ENCODE results near the gene ACO1. TPM values are rescaled to one million over a fixed set of nuclear protein-coding genes. Genes with fewer than 3 reads are reported as not detected.

The ACO1 gene
- total and polyA plus RNA-seq, 2 donors (not counting 3 experiments of a cell fraction or from before 2014, with no cell fraction given): 51.6 to 54.1 TPM

DNA sequence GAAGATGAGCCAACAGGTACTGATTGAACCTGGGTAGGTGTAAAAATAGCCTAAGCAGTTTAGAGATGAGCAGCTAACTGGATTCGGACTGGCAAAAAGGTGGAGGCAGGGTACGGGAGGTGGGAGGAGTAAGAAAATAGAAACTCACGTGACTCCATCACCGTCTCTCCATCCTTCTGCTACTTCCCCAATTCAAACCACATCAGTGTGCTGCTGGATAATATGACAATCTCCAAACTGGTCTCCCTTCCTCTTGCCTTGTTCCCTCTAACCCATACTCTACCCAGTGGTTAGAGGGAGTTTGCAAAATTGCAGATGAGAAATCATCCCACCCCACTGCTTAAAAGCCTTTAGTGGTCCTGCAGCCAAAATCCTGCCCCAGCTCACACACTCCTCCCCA, 98.9 kb downstream of the ACO1 start:
- H4K20me1 ChIP-seq (replicated peaks; ENCODE audit: control insufficient read depth, extremely low read depth, insufficient read depth, low read length): no peaks in the 10 kb centered on the region
- no TSS peak for BruUV-seq (replicated peaks)
- ChIA-PET POLR2A (no interaction called here), CTCF (no interaction called here)
- no peaks in the 10 kb centered on the region for H3K27me3 ChIP-seq (ENCODE audit: control insufficient read depth in 2 of 2, insufficient read depth in 2 of 2, low read length in 2 of 2)
- H3K4me2 ChIP-seq (ENCODE audit: insufficient read depth, low read length): no peak overlapping the region
- no peak overlapping the region for H2AFZ ChIP-seq (ENCODE audit: low read depth, low read length)
- no peaks in the 10 kb centered on the region for H3K9me1 ChIP-seq (replicated peaks; ENCODE audit: control insufficient read depth, extremely low read depth, insufficient read depth, low read length)
- no peak overlapping the region for H3K27ac ChIP-seq (ENCODE audit: insufficient read depth, low read depth, low read length)
- H3K4me3 ChIP-seq (replicated peaks in 1 of 3; ENCODE audit: insufficient read depth in 1 of 3, low read depth in 1 of 3, low read length in 3 of 3): no peak overlapping the region
- no peak overlapping the region for H3K9ac ChIP-seq (replicated peaks; ENCODE audit: extremely low read depth, insufficient read depth, low read length)
- H3K9me3 ChIP-seq (replicated peaks; ENCODE audit: control insufficient read depth, insufficient read depth, low read length): no peaks in the 10 kb centered on the region
- H3K4me1 ChIP-seq (ENCODE audit: control insufficient read depth, extremely low read depth, insufficient read depth, low read length): no peaks in the 10 kb centered on the region
- no peak for TF ChIP-seq FOS (IDR thresholded peaks at IDR 0.05; ENCODE audit: borderline replicate concordance, insufficient read depth, low read length)
- TF ChIP-seq, protein P1, sequence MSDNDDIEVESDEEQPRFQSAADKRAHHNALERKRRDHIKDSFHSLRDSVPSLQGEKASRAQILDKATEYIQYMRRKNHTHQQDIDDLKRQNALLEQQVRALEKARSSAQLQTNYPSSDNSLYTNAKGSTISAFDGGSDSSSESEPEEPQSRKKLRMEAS (IDR thresholded peaks at IDR 0.05; ENCODE audit: insufficient read depth, insufficient read length): no peak
- TF ChIP-seq GATA2 (IDR thresholded peaks at IDR 0.05; ENCODE audit: insufficient read depth, insufficient read length, low read depth, low read length): no peak
- no peak for TF ChIP-seq POLR2A (IDR thresholded peaks at IDR 0.05; ENCODE audit: low read depth, low read length)
- TF ChIP-seq, protein P2, sequence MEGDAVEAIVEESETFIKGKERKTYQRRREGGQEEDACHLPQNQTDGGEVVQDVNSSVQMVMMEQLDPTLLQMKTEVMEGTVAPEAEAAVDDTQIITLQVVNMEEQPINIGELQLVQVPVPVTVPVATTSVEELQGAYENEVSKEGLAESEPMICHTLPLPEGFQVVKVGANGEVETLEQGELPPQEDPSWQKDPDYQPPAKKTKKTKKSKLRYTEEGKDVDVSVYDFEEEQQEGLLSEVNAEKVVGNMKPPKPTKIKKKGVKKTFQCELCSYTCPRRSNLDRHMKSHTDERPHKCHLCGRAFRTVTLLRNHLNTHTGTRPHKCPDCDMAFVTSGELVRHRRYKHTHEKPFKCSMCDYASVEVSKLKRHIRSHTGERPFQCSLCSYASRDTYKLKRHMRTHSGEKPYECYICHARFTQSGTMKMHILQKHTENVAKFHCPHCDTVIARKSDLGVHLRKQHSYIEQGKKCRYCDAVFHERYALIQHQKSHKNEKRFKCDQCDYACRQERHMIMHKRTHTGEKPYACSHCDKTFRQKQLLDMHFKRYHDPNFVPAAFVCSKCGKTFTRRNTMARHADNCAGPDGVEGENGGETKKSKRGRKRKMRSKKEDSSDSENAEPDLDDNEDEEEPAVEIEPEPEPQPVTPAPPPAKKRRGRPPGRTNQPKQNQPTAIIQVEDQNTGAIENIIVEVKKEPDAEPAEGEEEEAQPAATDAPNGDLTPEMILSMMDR (IDR thresholded peaks at IDR 0.05; ENCODE audit: extremely low read depth in 1 of 2, insufficient read depth in 1 of 2, low read depth in 1 of 2, low read length in 2 of 2): no peak
- TF ChIP-seq MYC (IDR thresholded peaks at IDR 0.05; ENCODE audit: low read depth, low read length): no peak
- intact Hi-C loops (cut with micrococcal nuclease): no loop called here
- H3K36me3 ChIP-seq (ENCODE audit: control insufficient read depth in 2 of 2, extremely low read depth in 1 of 2, insufficient read depth in 2 of 2, low read length in 2 of 2): peaks cover 8 to 29% of the 10 kb centered on the region in 2 experiments
- dilution Hi-C loops (cut with MboI; ENCODE audit: extremely low pct_ligation_motif_present, low sequenced_read_pairs): no loop called here
- FAIRE-seq: no peak
- H3K79me2 ChIP-seq (ENCODE audit: control insufficient read depth, insufficient read depth, low read length): no peaks in the 10 kb centered on the region
- no peak for DNase-seq (ENCODE audit: low read depth, low spot score)

Measured in endothelial cell of umbilical vein (primary cell).